Activated T-helper 2 cell treated with anti-CD3 and anti-CD28 coated beads, Interferon-gamma antibody, Interleukin-2, Interleukin-4, amounts not matched to agents 10 μg/mL and 5 μg/mL and 100 μg/mL, durations not matched to agents 14 hours and 24 hours and 36 hours (primary cell): ENCODE results near the gene SNRPA. TPM values are rescaled to one million over a fixed set of nuclear protein-coding genes. Genes with fewer than 3 reads are reported as not detected.

Experiments used
- DNase-seq: peaks from one replicate; pipeline ENCODE4 v3.0.0; 2021; ENCODE audit warnings: low spot score
- H3K27ac Mint-ChIP-seq: one replicate; pipeline ENCODE4 v1.8.0; 2021; ENCODE audit warnings: mixed read lengths
- H3K27me3 Mint-ChIP-seq: one replicate; pipeline ENCODE4 v1.8.0; 2021; ENCODE audit warnings: low read depth, mixed read lengths
- H3K36me3 Mint-ChIP-seq: one replicate; pipeline ENCODE4 v1.8.0; 2021; ENCODE audit warnings: low read depth, mixed read lengths
- H3K4me1 Mint-ChIP-seq: one replicate; pipeline ENCODE4 v1.8.0; 2021; ENCODE audit warnings: low read depth, mixed read lengths
- H3K4me3 Mint-ChIP-seq: one replicate; pipeline ENCODE4 v1.8.0; 2021; ENCODE audit warnings: low read depth, mild to moderate bottlenecking, moderate library complexity, mixed read lengths
- H3K9me3 Mint-ChIP-seq: one replicate; pipeline ENCODE4 v1.8.0; 2021; ENCODE audit warnings: mixed read lengths
- intact Hi-C: fragments of 100-400 bp; cut with micrococcal nuclease; formaldehyde crosslinking; loops from one replicate; pipeline ENCODE4 v1.15.1; 2023
- total RNA-seq: library from RNA; stranded (reverse); gene quantifications from 2 replicates; pipeline ENCODE4 v1.2.3, GENCODE V29; 2022

The SNRPA gene
- total RNA-seq = 257 and 267 TPM in 2 replicates

GRCh38 chr19:40750874-40751537 lies at the start of gene SNRPA:
Gene SNRPA (plus strand): TSS chr19:40751203. CDS start chr19:40751409, 206 bp downstream.
- DNase-seq = peak; percentile 96
- H3K4me3 Mint-ChIP-seq = peak within 1 kb of the TSS; percentile 96
- H3K9me3 Mint-ChIP-seq = no peaks in the 10 kb centered on the region
- intact Hi-C loops = loop anchor here (1.0 to 10.0 kb wide), 6 partner anchors 27 to 306 kb away; partner anchors contain the start of genes COQ8B, RAB4B and SERTAD3
- H3K4me1 Mint-ChIP-seq = peaks cover 34% of the 10 kb centered on the region
- peak within 1 kb of the TSS; percentile 97 for H3K27ac Mint-ChIP-seq
- H3K36me3 Mint-ChIP-seq = peaks cover 41% of the 10 kb centered on the region
- no peaks in the 10 kb centered on the region for H3K27me3 Mint-ChIP-seq

DNA sequence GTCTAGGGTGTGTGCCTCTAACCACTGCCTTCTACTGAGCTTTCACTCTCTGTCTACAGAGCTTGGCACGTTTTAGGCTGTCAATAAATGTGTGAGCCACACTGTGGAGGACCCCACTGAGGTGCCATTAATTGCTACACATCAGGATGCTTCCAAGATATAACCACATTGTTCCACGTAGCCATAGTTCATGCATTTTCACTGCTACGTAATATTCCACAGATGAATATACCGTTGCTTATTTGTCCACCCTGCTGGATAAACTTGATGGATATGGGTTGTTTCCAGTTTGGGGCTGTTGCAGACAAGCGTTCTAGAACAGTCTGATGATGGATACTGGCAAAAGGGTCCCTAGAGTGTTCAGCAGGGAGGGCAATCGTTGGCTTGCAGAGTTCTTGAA lies 49.2 kb upstream of the SNRPA start:
- Mint-ChIP-seq H3K4me3 (no peak overlapping the region), H3K36me3 (peaks cover 32% of the 10 kb centered on the region)

DNA sequence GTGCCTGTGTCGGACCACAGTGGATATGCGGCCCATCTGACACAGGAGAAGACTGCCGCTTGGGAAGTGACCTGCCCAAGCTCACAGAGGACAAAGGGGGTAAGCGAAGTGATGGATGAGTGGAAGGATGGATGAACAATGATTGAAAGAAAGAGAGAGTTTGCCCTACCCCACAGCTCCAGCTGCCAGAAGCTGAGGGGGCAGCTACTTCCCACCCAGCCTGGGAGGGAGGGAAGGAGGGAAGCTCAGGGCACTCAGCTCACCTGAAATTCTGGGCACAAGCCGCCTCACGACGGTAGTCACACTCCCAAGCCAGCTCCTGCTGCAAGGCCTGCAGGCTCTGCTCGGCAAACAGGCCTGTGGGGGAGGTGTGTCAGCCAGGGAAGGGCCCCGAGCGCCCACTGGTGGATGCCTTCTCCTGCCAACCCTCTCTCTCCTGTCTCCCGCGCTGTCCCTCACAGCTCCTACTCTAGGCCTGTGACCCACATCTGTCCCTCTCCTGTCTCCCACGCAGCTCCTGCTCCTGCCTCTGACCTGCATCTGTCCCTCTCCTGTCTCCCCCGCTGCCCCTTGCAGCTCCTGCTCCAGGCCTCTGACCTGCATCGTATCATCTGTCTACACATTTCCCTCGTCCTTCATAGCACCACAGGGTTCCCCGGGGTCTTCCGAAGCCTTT lies 48.5 kb upstream of the SNRPA start:
- H3K9me3 Mint-ChIP-seq = no peaks in the 10 kb centered on the region
- intact Hi-C loops = no loop called here
- no peak overlapping the region for H3K4me3 Mint-ChIP-seq
- DNase-seq = no peak
- H3K27me3 Mint-ChIP-seq = no peaks in the 10 kb centered on the region
- no peaks in the 10 kb centered on the region for H3K4me1 Mint-ChIP-seq
- H3K36me3 Mint-ChIP-seq = peaks cover 34% of the 10 kb centered on the region
- no peak overlapping the region for H3K27ac Mint-ChIP-seq

More for the DNA sequence above, 49.2 kb upstream of the SNRPA start:
- no peak for DNase-seq
- Mint-ChIP-seq H3K27ac (no peak overlapping the region), H3K27me3 (no peaks in the 10 kb centered on the region), H3K9me3 (no peaks in the 10 kb centered on the region), H3K4me1 (no peaks in the 10 kb centered on the region)
- intact Hi-C loops = no loop called here

GRCh38 chr19:40703029-40703755 lies 47.8 kb upstream of the SNRPA start:
- Mint-ChIP-seq H3K36me3 (peaks cover 37% of the 10 kb centered on the region), H3K27me3 (no peaks in the 10 kb centered on the region), H3K4me1 (no peaks in the 10 kb centered on the region), H3K27ac (no peak overlapping the region), H3K9me3 (no peaks in the 10 kb centered on the region), H3K4me3 (no peak overlapping the region)
- intact Hi-C loops = no loop called here
- DNase-seq = no peak

DNA sequence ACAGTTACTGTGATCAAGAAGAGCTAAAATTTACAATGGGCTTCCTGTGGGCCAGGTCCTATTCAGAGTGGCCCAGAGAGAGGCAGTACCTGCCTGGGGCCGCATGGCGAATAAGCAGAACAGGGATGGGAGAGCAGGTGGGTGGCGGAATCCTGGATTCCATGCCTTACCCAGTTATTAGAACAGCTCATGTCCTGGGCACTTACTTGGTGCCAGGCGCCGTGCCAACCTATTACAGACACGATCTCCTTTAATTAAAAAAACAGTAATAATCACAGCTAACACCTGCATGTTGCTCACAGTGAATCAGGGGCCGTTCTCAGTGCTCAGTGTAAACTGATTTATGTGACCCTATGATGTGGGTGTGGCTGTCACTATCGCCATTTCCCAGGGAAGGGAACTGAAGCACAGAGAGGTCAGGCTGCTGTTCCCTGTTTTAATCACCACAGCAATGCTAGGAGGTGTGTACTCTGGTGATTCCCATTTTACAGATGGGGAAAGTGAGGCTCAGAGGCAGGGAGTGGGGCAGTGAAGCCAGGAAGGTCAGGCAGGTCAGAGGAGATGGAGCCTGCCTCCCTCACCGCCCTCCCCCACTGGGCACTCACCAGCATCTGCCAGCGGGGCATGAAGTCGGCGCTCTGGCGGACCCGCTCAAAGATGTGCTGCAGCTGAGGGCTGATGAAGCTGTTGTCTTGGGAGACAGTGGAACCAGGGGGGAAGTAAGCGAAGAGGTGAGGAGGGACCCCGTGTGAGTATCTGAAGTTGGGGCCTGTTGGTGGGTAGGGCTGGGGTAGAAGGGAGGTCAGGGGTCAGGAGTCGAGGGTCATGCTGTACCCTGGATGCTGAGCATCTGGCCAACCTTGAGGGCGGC lies 46.3 kb upstream of the SNRPA start:
- Mint-ChIP-seq H3K27ac (no peak overlapping the region), H3K36me3 (peaks cover 45% of the 10 kb centered on the region)

DNA sequence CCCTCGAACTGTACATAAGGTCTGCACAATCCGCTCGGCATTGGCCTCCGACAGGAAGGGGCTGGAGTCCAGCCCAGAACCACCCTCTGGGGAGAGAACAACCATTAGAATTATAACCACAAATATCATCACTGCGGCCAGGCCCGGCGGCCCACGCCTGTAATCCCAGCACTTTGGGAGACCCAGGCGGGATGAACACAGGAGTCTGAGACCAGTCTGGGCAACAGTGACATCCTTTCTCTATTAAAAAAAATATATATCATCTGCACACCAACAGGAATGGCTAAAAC lies 45.7 kb upstream of the SNRPA start:
- no peak overlapping the region for H3K27ac Mint-ChIP-seq
- intact Hi-C loops = no loop called here
- H3K27me3 Mint-ChIP-seq = no peaks in the 10 kb centered on the region
- no peak overlapping the region for H3K4me3 Mint-ChIP-seq
- peaks cover 47% of the 10 kb centered on the region for H3K36me3 Mint-ChIP-seq
- H3K9me3 Mint-ChIP-seq = no peaks in the 10 kb centered on the region
- H3K4me1 Mint-ChIP-seq = peaks cover 2% of the 10 kb centered on the region
- no peak for DNase-seq

More for the DNA sequence above, 46.3 kb upstream of the SNRPA start:
- Mint-ChIP-seq H3K27me3 (no peaks in the 10 kb centered on the region), H3K9me3 (no peaks in the 10 kb centered on the region), H3K4me1 (peaks cover 2% of the 10 kb centered on the region), H3K4me3 (no peak overlapping the region)
- DNase-seq = no peak
- intact Hi-C loops = no loop called here

GRCh38 chr19:40705950-40706619 lies 44.9 kb upstream of the SNRPA start:
- no peaks in the 10 kb centered on the region for H3K9me3 Mint-ChIP-seq
- H3K4me3 Mint-ChIP-seq = no peak overlapping the region
- no peak for DNase-seq
- no peak overlapping the region for H3K27ac Mint-ChIP-seq
- intact Hi-C loops = no loop called here
- peaks cover 46% of the 10 kb centered on the region for H3K36me3 Mint-ChIP-seq
- peaks cover 2% of the 10 kb centered on the region for H3K4me1 Mint-ChIP-seq
- H3K27me3 Mint-ChIP-seq = no peaks in the 10 kb centered on the region

- Mint-ChIP-seq H3K36me3 (peaks cover 47% of the 10 kb centered on the region), H3K4me3 (no peak overlapping the region), H3K27me3 (no peaks in the 10 kb centered on the region), H3K4me1 (peaks cover 7% of the 10 kb centered on the region), H3K27ac (no peak overlapping the region), H3K9me3 (no peaks in the 10 kb centered on the region)
- intact Hi-C loops = no loop called here
- DNase-seq = no peak
These were observed 43.4 kb upstream of the SNRPA start for GRCh38 chr19:40707615-40708014.

GRCh38 chr19:40709817-40710216 lies 41.2 kb upstream of the SNRPA start:
- no peak for DNase-seq
- H3K27ac Mint-ChIP-seq = no peak overlapping the region
- no peak overlapping the region for H3K4me3 Mint-ChIP-seq
- intact Hi-C loops = no loop called here
- peaks cover 17% of the 10 kb centered on the region for H3K4me1 Mint-ChIP-seq
- H3K27me3 Mint-ChIP-seq = no peaks in the 10 kb centered on the region
- peaks cover 45% of the 10 kb centered on the region for H3K36me3 Mint-ChIP-seq
- no peaks in the 10 kb centered on the region for H3K9me3 Mint-ChIP-seq

DNA sequence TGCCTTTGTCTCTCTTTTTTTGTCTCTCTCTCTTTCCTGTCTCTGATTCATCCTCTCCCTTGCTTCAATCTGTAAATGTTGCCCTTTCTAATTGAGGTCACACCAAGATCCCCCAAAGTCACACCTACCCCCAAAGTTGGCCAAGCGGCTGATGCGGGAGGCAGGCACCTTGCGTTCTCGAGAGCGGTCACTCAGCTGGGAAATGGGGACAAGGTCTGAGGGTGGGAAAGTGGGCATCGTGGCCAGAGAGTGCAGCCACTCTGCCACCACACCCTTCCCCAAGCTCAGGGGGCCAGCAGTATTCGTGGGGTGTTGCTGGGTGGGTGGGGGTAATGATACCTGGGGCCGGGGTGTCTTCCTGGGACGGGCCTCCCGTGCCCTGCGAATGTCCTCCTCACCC lies 37.1 kb upstream of the SNRPA start:
- Mint-ChIP-seq H3K4me1 (peaks cover 41% of the 10 kb centered on the region), H3K4me3 (peak overlapping the region; percentile 58), H3K27me3 (no peaks in the 10 kb centered on the region), H3K9me3 (no peaks in the 10 kb centered on the region), H3K36me3 (peaks cover 31% of the 10 kb centered on the region), H3K27ac (peak overlapping the region; percentile 44)
- no peak for DNase-seq
- intact Hi-C loops = no loop called here

GRCh38 chr19:40714441-40715299 lies 36.3 kb upstream of the SNRPA start:
- H3K27me3 Mint-ChIP-seq = no peaks in the 10 kb centered on the region

More at GRCh38 chr19:40714441-40715299, 36.3 kb upstream of the SNRPA start:
- H3K4me3 Mint-ChIP-seq = peak overlapping the region; percentile 88
- peaks cover 41% of the 10 kb centered on the region for H3K4me1 Mint-ChIP-seq
- peak overlapping the region; percentile 92 for H3K27ac Mint-ChIP-seq
- intact Hi-C loops = loop anchor here (1.0 kb wide), 1 partner anchor 24 kb away; the partner anchor contains the start of gene NUMBL
- H3K36me3 Mint-ChIP-seq = peaks cover 25% of the 10 kb centered on the region
- no peaks in the 10 kb centered on the region for H3K9me3 Mint-ChIP-seq
- DNase-seq = peak; percentile 90
